Activated gamma-delta T cell treated with anti-CD3 and anti-CD28 coated beads, Interleukin-2, amount 50 U/mL, for 16 hours (primary cell): ENCODE results near the gene BRAP.
"Not testable (repeated sequence)": the region's sequence is repeated elsewhere in the genome, so short reads cannot be mapped to it uniquely, and the experiment has no call there.

ENCODE experiments used
- DNase-seq: peaks from one replicate; pipeline ENCODE4 v3.0.0-alpha.2; 2020; ENCODE audit warnings: low read depth

BRAP gene

DNA sequence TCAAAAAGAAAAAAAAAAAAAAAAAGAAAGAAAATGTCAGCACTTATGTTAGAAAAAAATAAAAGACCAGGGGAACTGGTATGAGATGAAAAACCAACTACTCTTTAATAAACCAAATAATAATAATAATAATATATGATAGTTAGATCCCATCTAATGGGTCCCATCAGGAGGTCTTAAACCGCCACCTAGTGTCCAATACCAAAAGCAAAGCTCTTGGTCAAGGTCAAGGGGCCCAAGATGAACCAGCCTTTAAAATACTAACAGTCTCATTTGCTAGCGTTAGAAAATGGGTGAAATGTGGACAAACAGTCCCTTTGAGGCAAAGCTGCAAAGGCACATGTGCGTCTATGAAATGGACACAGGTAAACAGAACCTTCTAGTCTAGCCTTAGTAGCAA, 12.3 kb downstream of the BRAP start:
- DNase-seq, result no peak

DNA sequence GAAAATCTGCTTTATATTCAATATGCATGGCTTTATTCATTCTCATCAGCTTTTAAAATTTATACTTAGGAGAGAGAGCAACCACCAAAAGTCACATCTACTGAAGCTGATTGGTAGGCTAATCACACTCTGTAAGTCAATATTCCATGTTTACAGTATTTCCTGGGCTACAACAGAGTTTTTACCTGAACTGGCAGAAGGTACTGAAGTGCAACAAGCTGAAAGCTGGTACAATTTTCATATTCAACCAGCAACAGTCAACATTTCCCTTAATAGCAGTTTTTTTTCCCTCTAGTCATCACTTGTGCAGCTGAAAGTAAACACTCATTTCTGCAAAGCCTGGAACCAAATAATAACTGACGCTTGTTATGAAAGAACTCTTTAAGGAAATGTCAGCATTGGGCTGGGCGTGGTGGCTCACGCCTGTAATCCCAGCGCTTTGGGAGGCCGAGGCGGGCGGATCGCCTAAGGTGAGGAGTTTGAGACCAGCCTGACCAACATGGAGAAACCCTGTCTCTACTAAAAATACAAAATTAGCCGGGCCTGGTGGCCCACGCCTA, 12.9 kb downstream of the BRAP start:
- DNase-seq, result no peak

DNA sequence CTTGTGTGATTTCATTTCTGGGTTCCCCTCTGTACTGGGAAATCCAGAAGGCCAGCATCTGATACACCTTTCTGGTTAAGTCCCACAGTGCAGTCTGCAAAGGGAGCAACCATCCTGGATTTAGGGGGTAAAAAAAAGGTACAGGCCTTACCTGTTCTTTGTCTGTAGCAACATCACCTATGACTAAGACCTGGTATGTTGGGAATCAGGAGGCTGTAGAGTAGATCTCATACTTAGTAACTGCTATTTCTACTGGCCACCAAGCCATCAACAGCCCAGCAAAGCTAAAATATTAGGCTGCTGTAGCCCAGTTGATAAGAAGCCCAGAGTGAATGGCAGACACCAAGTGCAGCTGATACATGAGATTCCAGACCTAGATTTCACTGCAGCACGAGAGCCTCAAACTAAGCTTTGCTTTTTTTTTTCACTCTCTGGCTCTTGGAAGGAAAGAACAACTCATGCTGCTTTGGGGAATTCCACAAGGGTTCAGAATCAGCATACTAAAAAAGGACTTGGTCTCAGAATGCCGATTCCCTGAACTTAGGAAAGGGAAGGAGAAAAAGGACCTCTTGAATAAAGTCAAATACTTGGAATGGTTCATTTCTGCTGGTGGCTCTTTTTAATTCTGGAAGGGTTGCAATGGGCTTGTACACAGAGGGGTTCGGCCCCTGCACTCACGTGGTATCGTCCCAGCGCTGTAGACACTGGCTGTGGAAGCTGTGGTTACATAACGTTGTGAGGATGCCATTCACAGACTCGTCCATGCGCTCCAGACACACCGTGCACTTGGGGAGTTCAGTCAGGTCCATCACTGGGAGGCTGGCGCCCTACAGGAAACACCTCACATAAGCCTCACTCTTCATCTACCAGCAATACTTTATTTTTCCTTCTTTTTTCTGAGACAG, 20.5 kb downstream of the BRAP start:
- no peak for DNase-seq

DNA sequence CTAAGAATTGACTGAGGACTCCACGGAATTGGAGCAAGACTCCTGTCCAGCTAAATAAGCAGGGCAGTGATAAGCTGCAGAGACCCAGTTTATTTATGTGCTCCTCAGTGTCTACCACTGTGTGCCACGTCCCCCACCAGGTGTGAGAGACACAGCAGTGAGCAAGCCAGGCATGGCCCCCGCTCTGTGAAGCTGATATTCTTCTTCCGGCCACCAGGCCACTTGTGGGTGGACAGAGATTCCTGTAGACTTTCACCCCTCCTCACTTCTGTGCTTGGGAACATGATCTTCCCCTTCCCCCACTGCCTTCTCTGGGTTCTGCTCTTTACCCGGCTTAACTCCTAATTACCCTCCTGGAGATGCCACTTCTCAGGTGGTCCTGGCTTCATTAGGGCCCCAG, 21.3 kb downstream of the BRAP start:
- DNase-seq, result no peak

DNA sequence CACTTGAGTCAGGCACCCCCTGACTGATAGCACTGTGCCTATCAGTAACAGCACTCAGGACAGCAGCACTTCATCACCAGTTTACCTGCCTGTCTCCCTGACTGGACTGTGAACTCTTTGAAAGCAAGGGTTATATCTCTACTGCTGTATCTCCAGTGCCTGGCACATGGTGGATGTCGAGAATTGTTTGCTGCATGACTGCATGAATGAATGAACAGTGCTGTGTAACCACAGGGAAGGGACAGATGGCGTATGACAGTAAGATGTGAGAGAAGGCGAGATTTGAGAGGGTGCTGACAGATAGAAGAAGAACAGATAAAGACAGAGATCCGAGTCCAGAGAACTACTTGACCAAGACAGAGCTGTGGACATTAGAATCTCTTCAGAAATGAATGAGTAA, 29.7 kb downstream of the BRAP start:
- DNase-seq, result no peak

DNA sequence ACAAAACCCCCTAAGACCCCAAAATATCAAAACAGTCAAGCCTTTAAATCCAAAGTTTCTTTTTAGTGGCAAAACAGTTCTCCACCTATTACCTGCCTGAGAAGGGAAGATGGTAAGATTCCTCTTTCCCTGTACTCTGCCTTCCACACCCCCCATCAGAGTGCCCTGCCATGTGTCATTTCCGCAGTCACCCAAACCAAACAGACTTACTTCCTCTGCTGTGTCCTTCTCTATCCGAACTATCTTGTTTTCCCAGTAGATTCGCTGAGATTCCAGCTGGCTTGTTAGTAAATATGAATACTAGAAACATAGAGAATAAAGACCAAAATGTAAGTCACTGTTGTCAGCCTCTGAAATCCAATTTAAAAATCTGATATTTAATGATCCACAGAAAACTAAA, 30.4 kb downstream of the BRAP start:
- DNase-seq, result no peak

DNA sequence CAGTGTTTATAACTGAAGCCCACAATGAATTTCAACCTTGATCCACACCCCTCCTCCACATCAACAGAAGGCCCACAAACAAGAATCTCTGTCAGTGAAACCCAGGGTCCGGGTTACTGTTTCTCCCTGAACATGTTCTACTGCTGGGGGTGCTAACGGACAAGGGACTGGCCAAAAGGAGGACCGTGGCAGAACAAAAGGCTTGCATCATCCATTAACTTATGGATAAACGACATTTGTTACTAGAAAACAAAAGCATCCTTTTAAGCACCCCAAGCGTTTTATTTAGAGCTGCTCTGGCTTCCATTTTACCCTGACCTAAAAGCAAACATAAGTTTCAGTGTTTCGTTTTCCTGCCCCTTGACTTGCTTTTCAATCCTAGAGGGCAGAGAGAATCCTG, 32.2 kb downstream of the BRAP start:
- no peak for DNase-seq

DNA sequence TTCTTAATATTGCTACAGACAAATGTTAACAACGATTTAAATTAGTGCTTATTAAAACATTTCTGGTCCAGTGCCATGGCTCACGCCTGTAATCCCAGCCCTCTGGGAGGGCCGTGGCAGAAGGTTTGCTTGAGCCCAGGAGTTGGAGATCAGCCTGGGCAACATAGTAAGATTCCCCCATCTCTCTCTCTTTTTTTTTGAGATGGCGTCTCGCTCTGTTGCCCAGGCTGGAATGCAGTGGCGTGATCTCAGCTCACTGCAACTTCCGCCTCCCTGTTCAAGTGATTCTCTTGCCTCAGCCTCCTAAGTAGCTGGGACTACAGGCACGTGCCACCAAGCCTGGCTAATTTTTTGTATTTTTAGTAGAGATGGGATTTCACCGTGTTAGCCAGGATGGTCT, 33.2 kb downstream of the BRAP start:
- not testable (repeated sequence) for DNase-seq

DNA sequence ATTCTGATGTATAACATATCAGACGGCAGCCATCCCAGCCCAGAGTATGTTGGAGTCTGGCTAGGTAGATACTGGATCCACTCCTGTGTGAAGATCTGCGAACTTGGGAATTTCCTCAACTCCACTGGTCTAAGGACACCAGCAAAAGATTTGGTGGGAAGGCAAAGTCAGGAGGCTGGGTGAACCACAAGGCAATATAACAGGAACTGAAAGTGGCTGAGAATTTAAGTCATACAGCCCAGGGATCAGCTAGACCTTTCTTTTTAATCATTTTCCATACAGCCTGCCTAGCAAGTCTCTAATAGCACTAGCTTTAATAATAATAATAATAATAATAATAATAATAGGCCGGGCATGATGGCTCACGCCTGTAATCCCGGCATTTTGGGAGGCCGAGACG, 34.8 kb downstream of the BRAP start:
- no peak for DNase-seq

DNA sequence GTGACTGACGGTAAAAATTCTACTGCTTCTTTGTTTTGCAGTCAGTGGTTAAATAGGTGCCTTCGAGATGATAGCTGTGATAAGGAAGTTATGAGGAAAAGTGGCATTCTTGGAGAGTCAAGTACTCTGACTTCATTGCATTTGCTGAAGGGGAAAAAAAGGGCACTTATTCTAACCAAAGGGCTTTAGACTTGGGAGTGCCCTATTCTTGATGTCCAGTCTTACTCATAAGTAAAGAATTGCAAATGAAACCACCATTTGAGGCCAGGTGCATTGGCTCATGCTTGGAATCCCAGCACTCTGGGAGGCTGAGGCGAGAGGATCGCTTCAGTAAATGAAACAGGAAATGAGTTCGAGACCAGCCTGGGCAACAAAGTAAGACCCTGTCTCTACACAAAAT, 40.3 kb downstream of the BRAP start:
- no peak for DNase-seq

DNA sequence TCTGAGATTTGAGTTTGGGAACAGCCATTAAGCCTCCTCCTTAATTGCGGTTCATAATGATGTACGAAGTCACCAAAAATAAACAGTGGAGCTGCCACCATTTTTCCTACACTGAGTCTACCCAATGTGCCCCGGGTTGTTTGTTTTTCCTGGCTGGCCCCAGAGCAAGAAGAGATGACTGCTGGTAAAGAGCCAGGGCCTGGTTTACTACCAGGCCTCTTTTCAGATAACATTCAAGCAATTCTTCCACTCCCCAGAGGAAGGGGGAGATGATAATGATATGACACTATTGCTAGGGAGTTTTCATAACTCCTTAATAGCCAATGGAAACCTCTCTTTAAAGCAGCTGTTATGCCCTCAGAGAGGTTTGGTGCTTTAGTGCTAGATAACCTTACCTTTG, 42.3 kb downstream of the BRAP start:
- DNase-seq, result no peak

DNA sequence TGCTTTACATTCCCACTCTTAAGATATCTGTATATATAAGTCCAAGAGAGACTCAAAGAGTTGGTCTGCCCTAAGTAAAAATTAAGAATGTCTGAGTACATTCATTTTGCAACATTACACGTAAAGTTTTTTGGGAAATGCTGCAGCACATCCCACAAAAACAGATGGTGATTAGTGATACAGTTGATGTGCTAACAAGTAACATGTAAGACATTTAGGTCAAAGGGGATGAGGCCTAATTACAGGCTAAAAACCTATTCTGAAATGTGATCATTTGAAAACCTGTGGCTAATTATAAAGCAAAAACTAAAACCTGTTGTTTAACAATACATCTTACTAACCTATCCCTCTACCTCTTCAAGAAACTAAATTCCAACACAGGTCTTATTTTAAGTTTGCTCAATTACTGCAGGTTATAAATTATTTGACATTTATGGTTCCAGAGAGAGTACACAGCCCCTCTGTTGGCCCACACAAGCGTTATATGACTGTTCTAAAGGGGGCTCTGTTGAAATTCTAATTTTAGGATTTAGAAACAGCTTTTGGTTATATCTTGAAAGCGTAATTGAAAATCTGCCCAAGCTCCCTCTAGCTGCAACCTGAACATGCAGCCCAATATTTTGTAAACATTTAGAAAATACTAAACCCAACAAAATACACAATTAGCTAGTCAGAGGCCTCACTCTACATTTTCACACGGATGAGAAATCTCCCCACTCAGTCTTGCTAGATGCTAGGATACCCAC, 42.9 kb downstream of the BRAP start:
- no peak for DNase-seq

DNA sequence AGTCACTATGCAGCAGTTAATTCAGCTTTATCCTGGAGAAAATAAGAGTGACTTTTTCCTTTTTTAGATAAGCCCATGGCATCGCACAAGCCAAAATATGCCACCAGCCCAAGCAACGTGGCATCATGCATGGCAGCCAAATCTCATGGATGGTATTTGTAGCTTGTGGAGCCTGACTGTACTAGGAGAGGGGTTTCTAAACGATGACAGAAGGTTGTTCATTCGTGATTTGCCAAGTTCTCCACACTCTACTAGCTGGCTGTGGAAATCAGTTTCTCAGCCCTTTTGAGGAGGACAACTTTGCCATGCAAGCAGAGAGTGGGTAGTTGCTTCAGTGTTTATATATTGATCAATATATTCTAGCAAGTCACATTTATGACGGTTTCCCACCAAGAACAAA, 45.2 kb downstream of the BRAP start:
- no peak for DNase-seq

DNA sequence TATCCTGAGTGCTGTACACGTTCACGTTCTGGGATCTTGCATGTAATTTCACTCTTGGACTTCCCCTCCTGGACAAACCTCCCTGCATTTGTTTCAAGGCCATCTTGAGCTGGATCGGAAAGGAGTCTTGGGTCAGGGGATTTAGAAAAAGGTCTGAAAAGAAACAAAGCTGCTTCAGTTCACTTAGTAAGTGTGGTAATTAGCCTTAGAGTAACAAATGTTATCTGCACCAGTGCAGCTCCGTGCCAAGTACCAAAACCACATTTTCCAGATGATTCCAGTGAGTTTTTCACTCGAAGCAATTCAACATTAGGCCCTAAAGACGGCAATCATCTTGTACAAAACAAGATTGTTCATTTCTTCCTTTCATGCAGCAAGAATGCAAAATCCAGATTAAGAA, 47.2 kb downstream of the BRAP start:
- no peak for DNase-seq

DNA sequence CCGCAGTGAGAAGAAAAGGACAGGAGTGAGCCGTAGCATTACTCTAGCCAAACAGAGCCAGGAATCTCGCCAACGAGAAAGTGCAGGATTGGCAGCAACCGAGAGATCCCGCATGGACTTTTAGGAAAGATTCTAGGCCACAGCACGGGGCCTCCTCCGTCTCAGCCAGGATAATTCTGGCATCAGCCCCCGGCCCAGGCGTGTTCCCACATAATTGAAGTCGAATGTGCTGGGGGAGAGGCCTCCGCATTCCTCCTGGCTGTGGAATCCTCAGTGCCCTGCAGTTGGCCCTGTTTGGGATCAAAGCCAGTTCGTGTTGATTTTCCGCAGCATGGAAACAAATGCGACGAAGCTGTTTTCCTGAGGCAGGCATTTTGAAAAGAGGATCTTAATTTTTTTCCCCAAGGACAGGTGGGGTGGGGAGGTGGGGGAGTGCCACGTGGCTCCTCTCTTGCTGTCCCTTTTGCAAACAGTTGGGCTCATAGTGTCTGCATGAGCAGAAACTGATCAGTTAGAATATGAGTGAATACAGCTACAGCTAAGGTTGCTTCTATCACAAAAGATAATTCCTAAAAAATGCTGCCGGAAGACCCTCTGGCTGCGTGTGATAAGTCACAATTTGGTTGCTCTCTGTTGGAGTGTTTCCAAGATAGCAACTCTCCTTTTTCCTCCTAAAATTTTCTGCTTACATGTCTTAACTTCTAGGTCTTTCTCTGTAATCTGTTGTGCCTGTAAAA, 49.4 kb downstream of the BRAP start:
- no peak for DNase-seq

DNA sequence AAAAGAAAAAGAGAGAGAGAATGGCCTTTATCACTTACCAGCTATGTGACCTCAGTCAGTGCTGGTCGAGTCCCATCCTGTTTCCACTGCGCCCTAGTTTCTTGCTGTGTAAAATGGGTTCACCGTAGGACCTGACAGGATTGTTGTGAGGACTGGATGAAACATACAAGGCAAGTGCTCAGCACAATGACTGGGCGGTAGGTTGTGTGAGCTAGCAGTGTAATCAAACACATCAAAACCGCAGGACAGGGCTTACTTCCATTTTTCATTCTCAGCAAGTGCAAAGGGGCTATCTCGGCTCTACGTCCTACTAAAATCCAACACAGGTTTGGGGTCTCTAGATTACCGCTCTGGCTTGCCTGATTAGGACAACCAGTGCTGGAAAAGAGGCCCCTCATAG, 50.2 kb downstream of the BRAP start:
- DNase-seq, result no peak

DNA sequence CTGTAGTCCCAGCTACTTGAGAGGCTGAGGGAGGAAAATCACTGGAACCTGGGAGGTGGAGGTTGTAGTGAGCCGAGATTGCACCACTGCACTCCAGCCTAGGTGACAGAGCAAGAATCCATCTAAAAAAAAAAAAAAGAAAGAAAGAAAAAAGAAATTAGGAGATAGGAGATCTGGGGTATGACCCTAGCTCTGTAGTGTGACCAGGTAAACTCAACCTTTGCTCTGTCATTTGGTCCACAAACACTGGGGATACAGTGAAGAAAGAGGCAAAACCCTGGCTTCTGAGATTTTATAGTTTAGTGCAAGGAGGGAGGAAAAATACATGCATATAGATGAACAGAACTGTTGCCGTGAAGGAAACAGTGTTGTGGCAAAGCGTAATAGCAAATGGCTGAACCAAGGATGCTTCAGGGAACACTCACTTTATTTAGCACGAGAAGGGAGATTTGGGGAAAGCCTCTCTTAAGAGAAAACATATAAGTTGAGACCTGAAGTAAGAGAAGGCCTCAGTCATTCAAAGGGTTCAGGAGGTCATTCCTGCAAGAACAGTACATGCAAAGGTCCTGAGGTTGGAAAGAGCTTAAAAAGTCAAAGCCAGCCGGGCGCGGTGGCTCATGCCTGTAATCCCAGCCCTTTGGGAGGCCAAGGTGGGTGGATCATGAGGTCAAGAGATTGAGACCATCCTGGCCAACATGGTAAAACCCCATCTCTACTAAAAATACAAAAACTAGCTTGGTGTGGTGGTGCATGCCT, 57.1 kb downstream of the BRAP start:
- DNase-seq, result no peak

DNA sequence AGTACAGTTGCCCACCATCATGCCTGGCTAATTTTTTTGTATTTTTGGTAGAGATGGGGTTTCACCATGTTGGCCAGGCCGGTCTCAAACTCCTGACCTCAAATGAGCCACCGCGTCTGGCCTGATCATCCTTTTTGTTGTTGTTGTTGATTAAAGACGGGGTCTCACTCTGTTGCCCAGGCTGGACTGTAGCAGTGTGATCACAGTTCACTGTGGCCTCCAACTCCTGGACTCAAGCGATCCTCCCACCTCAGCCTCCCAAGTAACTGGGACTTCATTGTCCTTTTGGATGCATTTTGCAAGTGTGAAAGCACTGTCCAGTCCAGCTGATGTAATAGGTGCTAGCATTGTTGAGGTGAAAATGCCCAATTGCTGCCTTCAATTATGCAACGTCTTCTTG, 59.5 kb downstream of the BRAP start:
- no peak for DNase-seq

DNA sequence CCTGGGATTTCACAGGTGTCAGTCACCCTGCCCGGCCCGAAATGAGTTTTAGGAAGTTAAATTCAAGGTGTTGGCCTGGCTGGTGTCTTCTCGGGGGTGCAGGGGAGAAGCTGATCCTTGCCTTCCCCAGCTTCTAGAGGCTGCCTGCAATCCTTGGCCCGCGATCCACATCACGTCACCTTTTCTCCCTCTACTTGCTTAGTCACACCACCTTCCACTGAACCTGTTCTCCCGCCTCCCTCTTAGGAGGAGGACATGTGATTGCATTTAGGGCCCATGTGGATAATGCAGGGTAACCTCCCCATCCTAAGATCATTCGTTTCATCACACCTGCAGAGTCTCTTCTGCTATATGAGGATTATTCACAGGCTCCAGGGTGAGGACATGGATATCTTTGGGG, 61.2 kb downstream of the BRAP start:
- DNase-seq, result no peak

DNA sequence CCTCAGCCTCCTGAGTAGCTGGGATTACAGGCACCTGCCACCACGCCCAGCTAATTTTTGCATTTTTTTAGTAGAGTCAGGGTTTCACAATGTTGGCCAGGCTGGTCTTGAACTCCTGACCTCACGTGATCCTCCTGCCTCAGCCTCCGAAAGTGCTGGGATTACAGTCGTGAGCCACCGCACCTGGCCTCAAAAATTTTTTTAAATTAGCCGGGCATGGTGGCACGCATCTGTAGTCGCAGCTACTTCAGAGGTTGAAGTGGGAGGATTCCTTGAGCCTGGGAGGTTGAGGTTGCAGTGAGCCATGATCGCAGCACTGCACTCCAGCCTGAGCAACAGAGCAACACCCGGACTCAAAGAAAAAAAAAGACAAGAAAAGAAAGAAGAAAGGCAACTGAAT, 67.9 kb downstream of the BRAP start:
- DNase-seq, result not testable (repeated sequence)

DNA sequence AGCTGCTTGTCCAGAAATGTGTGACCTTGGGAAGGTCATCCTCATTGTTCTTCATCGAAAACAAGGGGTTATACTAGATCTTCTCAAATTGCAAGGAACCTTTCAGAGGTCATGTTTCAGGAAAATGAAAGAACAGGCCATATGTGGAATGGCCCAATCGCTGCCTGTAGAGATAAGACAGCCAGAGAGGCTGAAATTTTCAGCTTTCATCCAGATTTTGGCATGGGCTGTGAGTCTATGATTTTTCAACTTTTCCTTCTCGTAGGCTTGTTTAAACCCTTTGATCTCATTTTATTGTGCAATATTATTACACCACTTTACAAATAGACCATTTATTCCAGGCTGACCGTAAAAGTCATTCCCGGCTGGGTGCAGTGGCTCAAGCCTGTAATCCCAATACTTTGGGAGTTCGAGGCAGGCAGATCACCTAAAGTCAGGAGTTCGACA, 69.6 kb downstream of the BRAP start:
- DNase-seq, result no peak

DNA sequence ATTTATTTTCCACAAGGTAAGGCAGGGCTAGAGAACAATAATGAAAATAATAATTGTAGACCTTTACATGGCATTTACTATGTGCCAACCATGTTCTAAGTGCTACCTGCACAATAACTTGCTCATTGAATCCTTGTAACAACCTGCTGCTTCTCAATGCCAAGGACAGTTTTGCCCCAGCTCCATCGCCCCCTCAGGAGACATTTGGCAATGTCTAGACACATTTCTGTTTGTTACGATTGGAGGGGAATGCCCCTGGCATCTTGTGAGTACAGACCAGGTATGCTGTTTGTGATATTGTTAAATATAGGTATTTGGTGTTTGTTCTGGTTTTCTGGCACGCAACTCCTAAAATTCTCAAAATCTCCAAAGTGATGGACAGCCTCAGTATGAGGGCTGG, 78.5 kb downstream of the BRAP start:
- no peak for DNase-seq
